WTC11 (cell line): ENCODE results near the gene PEX19. TPM values are rescaled to one million over a fixed set of nuclear protein-coding genes. Genes with fewer than 3 reads are reported as not detected.

ENCODE experiments used
- ATAC-seq: fragments of 200-7000 bp; cut with Tn5 transposase; 2 replicates; pipeline ENCODE4 v1.10.0; 2021; ENCODE audit warnings: mild to moderate bottlenecking, moderate library complexity
- Bru-seq: library from RNA; stranded (reverse); fragments of 400-500 nt; gene quantifications from one replicate; lab custom pipeline; 2021; lab: Mats Ljungman, UMichigan
- CTCF ChIA-PET: fragments of 300-600 bp; sonication (Branson Sonifier 250); formaldehyde crosslinking; loops from one replicate; lab custom pipeline; 2021; ENCODE audit warnings: antibody characterized with exemption; lab: Charles Lee
- POLR2A ChIA-PET: fragments of 350-600 bp; sonication (Branson Sonifier 250); formaldehyde crosslinking; loops from one replicate; lab custom pipeline; 2021; ENCODE audit warnings: antibody characterized with exemption; lab: Charles Lee
- DNase-seq: peaks from one replicate; pipeline ENCODE4 v3.0.0; 2021; ENCODE audit warnings: low spot score
- H3K27ac Mint-ChIP-seq: 2 replicates; pipeline ENCODE4 v1.8.0; 2021; ENCODE audit warnings: mixed read lengths
- H3K27me3 Mint-ChIP-seq: 2 replicates; pipeline ENCODE4 v1.8.0; 2021; ENCODE audit warnings: low read depth, mild to moderate bottlenecking, moderate library complexity, mixed read lengths
- H3K36me3 Mint-ChIP-seq: 2 replicates; pipeline ENCODE4 v1.8.0; 2021; ENCODE audit warnings: mixed read lengths
- H3K4me1 Mint-ChIP-seq: 2 replicates; pipeline ENCODE4 v1.8.0; 2022; ENCODE audit warnings: mixed read lengths
- H3K4me3 Mint-ChIP-seq: 2 replicates; pipeline ENCODE4 v1.8.0; 2021; ENCODE audit warnings: mild to moderate bottlenecking, moderate library complexity, mixed read lengths
- H3K9me3 Mint-ChIP-seq: 2 replicates; pipeline ENCODE4 v1.8.0; 2021; ENCODE audit warnings: mixed read lengths
- CREB1 ChIP-seq: sonication (generic); formaldehyde crosslinking; IDR thresholded peaks from 2 replicates; pipeline ENCODE4 v1.8.0; 2023; ENCODE audit warnings: mild to moderate bottlenecking, missing genetic modification reagents
- ERG ChIP-seq: fragments of 250-450 bp; sonication (Bioruptor Pico); IDR thresholded peaks from 2 replicates; pipeline ENCODE4 v1.8.0; 2021; ENCODE audit warnings: mild to moderate bottlenecking
- FOXK1 ChIP-seq: sonication (generic); formaldehyde crosslinking; IDR thresholded peaks from 2 replicates; pipeline ENCODE4 v1.8.0; 2022; ENCODE audit warnings: mild to moderate bottlenecking, moderate library complexity, missing genetic modification reagents
- FOXP1 ChIP-seq: sonication (generic); formaldehyde crosslinking; IDR thresholded peaks from 2 replicates; pipeline ENCODE4 v1.8.0; 2022; ENCODE audit warnings: missing genetic modification reagents, mild to moderate bottlenecking, moderate library complexity, borderline replicate concordance
- GABPB1 ChIP-seq: sonication (generic); formaldehyde crosslinking; IDR thresholded peaks from 2 replicates; pipeline ENCODE4 v1.8.1; 2023; ENCODE audit warnings: mild to moderate bottlenecking, missing genetic modification reagents
- KAT7 ChIP-seq: sonication (generic); formaldehyde crosslinking; IDR thresholded peaks from 2 replicates; pipeline ENCODE4 v1.8.1; 2023; ENCODE audit warnings: missing genetic modification reagents, mild to moderate bottlenecking, borderline replicate concordance
- MXD4 ChIP-seq: fragments of 250-450 bp; sonication (Bioruptor Pico); IDR thresholded peaks from 2 replicates; pipeline ENCODE4 v1.8.0; 2021; ENCODE audit warnings: mild to moderate bottlenecking, moderate library complexity, borderline replicate concordance
- NFE2L1 ChIP-seq: sonication (generic); formaldehyde crosslinking; IDR thresholded peaks from 2 replicates; pipeline ENCODE4 v1.8.1; 2023; ENCODE audit warnings: missing genetic modification reagents
- NFYB ChIP-seq: sonication (generic); formaldehyde crosslinking; conservative IDR thresholded peaks from 2 replicates; pipeline ENCODE4 v1.8.0; 2022; ENCODE audit warnings: low read depth, missing genetic modification reagents
- NR3C1 ChIP-seq: sonication (generic); formaldehyde crosslinking; conservative IDR thresholded peaks from 2 replicates; pipeline ENCODE4 v1.8.1; 2023; ENCODE audit warnings: low read depth, mild to moderate bottlenecking, missing genetic modification reagents
- RORB ChIP-seq: fragments of 250-450 bp; sonication (Bioruptor Pico); IDR thresholded peaks from 2 replicates; pipeline ENCODE4 v1.9.0; 2021; ENCODE audit warnings: mild to moderate bottlenecking
- SMAD3 ChIP-seq: sonication (generic); formaldehyde crosslinking; IDR thresholded peaks from 2 replicates; pipeline ENCODE4 v1.8.0; 2022; ENCODE audit warnings: missing genetic modification reagents, mild to moderate bottlenecking, borderline replicate concordance
- SMAD4 ChIP-seq: sonication (generic); formaldehyde crosslinking; IDR thresholded peaks from 2 replicates; pipeline ENCODE4 v1.8.0; 2022; ENCODE audit warnings: mild to moderate bottlenecking, missing genetic modification reagents
- SP1 ChIP-seq: sonication (generic); formaldehyde crosslinking; conservative IDR thresholded peaks from 2 replicates; pipeline ENCODE4 v1.8.1; 2022; ENCODE audit warnings: missing genetic modification reagents
- ZBTB21 ChIP-seq: sonication (generic); formaldehyde crosslinking; IDR thresholded peaks from 2 replicates; pipeline ENCODE4 v1.8.1; 2023; ENCODE audit warnings: mild to moderate bottlenecking, missing genetic modification reagents, borderline replicate concordance
- ZMAT4 ChIP-seq: fragments of 250-450 bp; sonication (Bioruptor Pico); IDR thresholded peaks from 2 replicates; pipeline ENCODE4 v1.9.0; 2021; ENCODE audit warnings: mild to moderate bottlenecking
- ZNF232 ChIP-seq: sonication (generic); formaldehyde crosslinking; IDR thresholded peaks from 2 replicates; pipeline ENCODE4 v1.8.0; 2022; ENCODE audit warnings: mild to moderate bottlenecking, missing genetic modification reagents
- ZNF317 ChIP-seq: sonication (generic); formaldehyde crosslinking; IDR thresholded peaks from 2 replicates; pipeline ENCODE4 v1.8.1; 2023; ENCODE audit warnings: low read depth, mild to moderate bottlenecking, moderate library complexity, missing genetic modification reagents, borderline replicate concordance
- ZNF423 ChIP-seq: fragments of 250-450 bp; sonication (Bioruptor Pico); IDR thresholded peaks from 2 replicates; pipeline ENCODE4 v2.1.2; 2022; ENCODE audit warnings: mild to moderate bottlenecking, moderate library complexity
- ZNF425 ChIP-seq: fragments of 250-450 bp; sonication (Bioruptor Pico); conservative IDR thresholded peaks from 2 replicates; pipeline ENCODE4 v1.9.0; 2021; ENCODE audit warnings: mild to moderate bottlenecking
- long read RNA-seq, 3 experiments: library from RNA in 1 of 3; library from capped mRNA in 1 of 3; library from polyadenylated mRNA in 1 of 3; unstranded in 2 of 3; stranded (forward) in 1 of 3; transcript quantifications; one replicate each; pipeline ENCODE4 v2.0.0, GENCODE V29; 2021
- total RNA-seq: library from RNA; stranded (reverse); gene quantifications from 3 replicates; pipeline ENCODE4 v1.2.3, GENCODE V29; 2021
- TF ChIP-seq, protein P1 (sequence below): sonication (generic); formaldehyde crosslinking; IDR thresholded peaks from 2 replicates; pipeline ENCODE4 v1.8.1; 2023; ENCODE audit warnings: mild to moderate bottlenecking, missing genetic modification reagents, moderate library complexity
- TF ChIP-seq, protein P2 (sequence below): sonication (generic); formaldehyde crosslinking; IDR thresholded peaks from 2 replicates; pipeline ENCODE4 v1.8.1; 2022; ENCODE audit warnings: mild to moderate bottlenecking, missing genetic modification reagents, moderate library complexity, borderline replicate concordance

Gene PEX19
- total RNA-seq (80.6 to 85.5 TPM (median 85.2 TPM) in 3 replicates), Bru-seq, nascent RNA (percentile 92 among the genes with signal in this experiment)
- long read RNA-seq, experiment 1, transcript PEX19-205 (7 exons, 3,504 nt), result minor isoform, 27 of 427 reads
- long read RNA-seq, experiment 1, transcript PEX19-201 (8 exons, 3,661 nt), result major isoform, 353 of 427 reads
- long read RNA-seq, experiment 1, partial matches to known transcripts, result 26 of 427 reads
- long read RNA-seq, experiment 1, other reads (novel, unspliced or antisense), result 18 of 427 reads
- long read RNA-seq, experiment 2, transcript PEX19-201 (8 exons, 3,661 nt), result major isoform, 46 of 82 reads
- long read RNA-seq, experiment 2, partial matches to known transcripts, result 15 of 82 reads
- long read RNA-seq, experiment 2, other reads (novel, unspliced or antisense), result 20 of 82 reads
- long read RNA-seq, experiment 3, transcript PEX19-205 (7 exons, 3,504 nt), result minor isoform, 5 of 96 reads
- long read RNA-seq, experiment 3, transcript PEX19-201 (8 exons, 3,661 nt), result major isoform, 84 of 96 reads
- long read RNA-seq, experiment 3, partial matches to known transcripts, result 3 of 96 reads
- long read RNA-seq, experiment 3, other reads (novel, unspliced or antisense), result 4 of 96 reads

DNA sequence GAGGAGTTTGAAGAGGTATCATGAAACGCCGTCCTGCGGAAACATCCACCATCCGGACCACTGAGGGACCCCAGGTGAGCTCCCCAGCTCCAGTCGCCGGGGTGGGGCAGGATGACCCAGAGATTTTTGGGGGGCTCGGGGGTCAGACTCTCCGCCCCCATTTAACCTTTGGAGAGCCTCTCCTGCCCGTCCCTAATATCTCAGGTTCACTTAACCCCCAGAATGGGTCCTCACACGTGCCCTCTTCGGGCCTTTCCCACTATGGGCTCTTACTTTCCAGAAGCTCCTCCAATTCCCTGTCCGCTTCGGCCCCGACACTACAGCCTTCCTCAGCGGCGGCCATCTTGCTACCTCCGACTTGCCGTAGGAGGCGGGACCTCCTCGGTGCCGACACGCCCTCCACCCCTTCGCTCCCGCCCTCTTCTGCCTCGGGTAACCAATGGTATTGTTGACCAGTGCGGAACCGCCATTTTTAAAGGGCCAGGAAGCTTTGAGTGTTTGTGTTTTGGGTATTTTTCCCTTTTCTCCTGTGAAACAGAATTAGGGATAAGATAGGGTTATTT is at the start of gene PEX19:
Gene PEX19, minus strand, starts transcription at position 352 of the 563 bp plus-strand sequence. Its CDS starts 9 bp downstream, at position 343.
- no peak for TF ChIP-seq MXD4 (CRISPR knock-in tag)
- no peak for TF ChIP-seq RORB (CRISPR knock-in tag)
- TF ChIP-seq SP1 (CRISPR knock-in tag), result peak; percentile 98
- no peak for TF ChIP-seq ZMAT4 (CRISPR knock-in tag)
- peak; percentile 38; the same call in 1 of the 2 replicates for TF ChIP-seq NFYB (CRISPR knock-in tag)
- TF ChIP-seq ZNF232 (CRISPR knock-in tag), result 0 out of 2 replicates have a peak, but pooled peaks have one; percentile 16
- peak; percentile 74; the same call in 1 of the 2 replicates for TF ChIP-seq FOXK1
- Mint-ChIP-seq H3K9me3 (no peaks in the 10 kb centered on the region), H3K4me1 (peaks cover 22% of the 10 kb centered on the region), H3K36me3 (peaks cover 42% of the 10 kb centered on the region), H3K27me3 (no peaks in the 10 kb centered on the region), H3K4me3 (peak within 1 kb of the TSS; percentile 91), H3K27ac (peak within 1 kb of the TSS; percentile 97)
- ChIA-PET CTCF (interaction anchor here (1.0 to 2.4 kb wide), 10 partner anchors 22 to 206 kb away, joined by 3 to 13 read pairs (median 6); partner anchors contain the start of gene DCAF8), POLR2A (interaction anchor here (0.5 to 1.7 kb wide), 6 partner anchors 15 to 604 kb away, joined by 3 to 12 read pairs (median 4); partner anchors contain the start of gene DCAF8)
- peak; percentile 97 for ATAC-seq
- DNase-seq, result peak; percentile 96

- no peak overlapping the region for H3K4me3 Mint-ChIP-seq
- ChIA-PET POLR2A (no interaction called here), CTCF (interaction anchor here (1.5 to 1.8 kb wide), 2 partner anchors 41 to 44 kb away, joined by 5 to 7 read pairs; no protein-coding TSS in a partner anchor)
- H3K27me3 Mint-ChIP-seq, result no peaks in the 10 kb centered on the region
- H3K9me3 Mint-ChIP-seq, result no peaks in the 10 kb centered on the region
- DNase-seq, result no peak
- no peaks in the 10 kb centered on the region for H3K4me1 Mint-ChIP-seq
- H3K27ac Mint-ChIP-seq, result no peak overlapping the region
- peaks cover 60% of the 10 kb centered on the region for H3K36me3 Mint-ChIP-seq
- TF ChIP-seq, protein P1, sequence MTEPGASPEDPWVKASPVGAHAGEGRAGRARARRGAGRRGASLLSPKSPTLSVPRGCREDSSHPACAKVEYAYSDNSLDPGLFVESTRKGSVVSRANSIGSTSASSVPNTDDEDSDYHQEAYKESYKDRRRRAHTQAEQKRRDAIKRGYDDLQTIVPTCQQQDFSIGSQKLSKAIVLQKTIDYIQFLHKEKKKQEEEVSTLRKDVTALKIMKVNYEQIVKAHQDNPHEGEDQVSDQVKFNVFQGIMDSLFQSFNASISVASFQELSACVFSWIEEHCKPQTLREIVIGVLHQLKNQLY, result no peak
- TF ChIP-seq, all 79 proteins: peak for 0
- ATAC-seq, result no peak
Measured at GRCh38 chr1:160332516-160332915, 47.6 kb upstream of the PEX19 start.

- no peaks in the 10 kb centered on the region for H3K4me1 Mint-ChIP-seq
- ATAC-seq (no peak; the same call in 1 of the 2 replicates), DNase-seq (no peak)
- no peak for TF ChIP-seq ZNF423 (CRISPR knock-in tag)
- no peak for TF ChIP-seq FOXP1 (CRISPR knock-in tag)
- TF ChIP-seq ZBTB21 (CRISPR knock-in tag), result no peak
- no peak for TF ChIP-seq ZNF317 (CRISPR knock-in tag)
- no peak for TF ChIP-seq NFE2L1 (CRISPR knock-in tag)
- no peak for TF ChIP-seq KAT7 (CRISPR knock-in tag)
- no peak for TF ChIP-seq CREB1 (CRISPR knock-in tag)
- TF ChIP-seq GABPB1 (CRISPR knock-in tag), result no peak
- no peak for TF ChIP-seq SMAD4 (CRISPR knock-in tag)
- TF ChIP-seq SMAD3, result no peak
- no peak for TF ChIP-seq ERG
- no peak for TF ChIP-seq NR3C1 (CRISPR knock-in tag)
- no peak for TF ChIP-seq ZNF425
- TF ChIP-seq, protein P2, sequence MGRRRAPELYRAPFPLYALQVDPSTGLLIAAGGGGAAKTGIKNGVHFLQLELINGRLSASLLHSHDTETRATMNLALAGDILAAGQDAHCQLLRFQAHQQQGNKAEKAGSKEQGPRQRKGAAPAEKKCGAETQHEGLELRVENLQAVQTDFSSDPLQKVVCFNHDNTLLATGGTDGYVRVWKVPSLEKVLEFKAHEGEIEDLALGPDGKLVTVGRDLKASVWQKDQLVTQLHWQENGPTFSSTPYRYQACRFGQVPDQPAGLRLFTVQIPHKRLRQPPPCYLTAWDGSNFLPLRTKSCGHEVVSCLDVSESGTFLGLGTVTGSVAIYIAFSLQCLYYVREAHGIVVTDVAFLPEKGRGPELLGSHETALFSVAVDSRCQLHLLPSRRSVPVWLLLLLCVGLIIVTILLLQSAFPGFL (CRISPR knock-in tag), result no peak
- CTCF ChIA-PET, result interaction anchor here (0.6 to 1.1 kb wide), 3 partner anchors 38 to 163 kb away, joined by 3 to 5 read pairs (median 4); no protein-coding TSS in a partner anchor
- POLR2A ChIA-PET, result no interaction called here
- H3K36me3 Mint-ChIP-seq, result peaks cover 70% of the 10 kb centered on the region
- H3K9me3 Mint-ChIP-seq, result no peaks in the 10 kb centered on the region
- H3K27me3 Mint-ChIP-seq, result no peaks in the 10 kb centered on the region
- no peak overlapping the region for H3K4me3 Mint-ChIP-seq
- no peak overlapping the region for H3K27ac Mint-ChIP-seq
Measured at GRCh38 chr1:160330119-160330518, 45.2 kb upstream of the PEX19 start.
